ENCODE data around the gene STK38. TPM values are rescaled to one million over a fixed set of nuclear protein-coding genes. Genes with fewer than 3 reads are reported as not detected.
"Not testable (repeated sequence)": the region's sequence is repeated elsewhere in the genome, so short reads cannot be mapped to it uniquely, and the experiment has no call there.

Gene STK38
- total RNA-seq, 1 experiment from 2014 or later = 22.2 TPM

- DNase-seq (ENCODE audit: low read depth) = no peak
Measured at GRCh38 chr6:36487698-36488097, 59.6 kb downstream of the STK38 start.

- DNase-seq (ENCODE audit: low read depth) = no peak
Measured at GRCh38 chr6:36484736-36485135, 62.5 kb downstream of the STK38 start.

- DNase-seq (ENCODE audit: low read depth) = not testable (repeated sequence)
Measured at GRCh38 chr6:36483326-36483725, 64.0 kb downstream of the STK38 start.

GRCh38 chr6:36479256-36479655, 68.0 kb downstream of the STK38 start:
- DNase-seq (ENCODE audit: low read depth) = no peak

GRCh38 chr6:36478051-36478526, 69.2 kb downstream of the STK38 start:
- no peak for DNase-seq (ENCODE audit: low read depth)

GRCh38 chr6:36469946-36470345, 77.3 kb downstream of the STK38 start:
- no peak for DNase-seq (ENCODE audit: low read depth)

DNA sequence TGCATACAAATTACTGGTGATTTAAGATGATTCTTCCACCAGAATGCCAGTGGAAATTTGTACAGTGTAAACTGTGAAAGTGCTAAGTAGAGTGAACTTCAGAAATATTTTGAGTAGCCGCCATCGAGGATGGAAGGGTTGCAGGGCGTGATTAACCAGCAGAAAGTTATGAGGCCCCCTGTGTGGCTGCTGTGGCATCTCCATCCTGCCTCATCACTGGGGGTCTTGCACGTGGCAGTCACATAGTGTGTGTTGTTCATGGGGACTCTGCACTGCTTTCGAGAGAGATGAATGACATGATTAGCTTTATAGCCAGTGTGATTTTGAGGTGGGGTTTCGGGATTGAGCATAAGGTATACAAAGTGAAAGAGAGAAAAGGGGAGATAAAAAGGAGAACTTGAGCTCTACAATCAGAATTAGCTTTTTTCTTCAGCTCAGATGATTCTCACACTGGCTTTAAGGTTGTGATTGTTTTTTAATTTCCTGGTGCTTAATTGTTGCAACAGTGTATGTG, 78.1 kb downstream of the STK38 start:
- DNase-seq (ENCODE audit: low read depth) = no peak

- no peak for DNase-seq (ENCODE audit: low read depth)
Measured at GRCh38 chr6:36467625-36468024, 79.7 kb downstream of the STK38 start.

DNA sequence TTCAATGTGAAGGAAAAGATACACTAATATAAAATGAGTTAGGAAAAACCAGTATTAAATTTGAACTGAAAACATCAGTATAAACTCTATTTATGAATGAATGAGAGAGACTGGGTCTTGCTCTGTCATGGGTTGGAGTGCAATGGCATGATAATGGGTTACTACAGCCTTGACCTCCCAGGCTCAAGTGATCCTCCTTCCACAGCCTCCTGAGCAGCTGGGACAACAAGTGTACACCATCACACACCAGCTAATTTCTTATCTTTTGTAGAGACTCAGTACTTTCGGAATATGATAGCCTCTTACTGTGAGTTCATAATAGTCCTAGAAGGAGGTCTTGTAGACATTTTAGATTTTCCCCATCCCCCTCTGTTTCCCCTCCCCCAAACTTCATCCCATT, 83.0 kb downstream of the STK38 start:
- no peak for DNase-seq (ENCODE audit: low read depth)

DNA sequence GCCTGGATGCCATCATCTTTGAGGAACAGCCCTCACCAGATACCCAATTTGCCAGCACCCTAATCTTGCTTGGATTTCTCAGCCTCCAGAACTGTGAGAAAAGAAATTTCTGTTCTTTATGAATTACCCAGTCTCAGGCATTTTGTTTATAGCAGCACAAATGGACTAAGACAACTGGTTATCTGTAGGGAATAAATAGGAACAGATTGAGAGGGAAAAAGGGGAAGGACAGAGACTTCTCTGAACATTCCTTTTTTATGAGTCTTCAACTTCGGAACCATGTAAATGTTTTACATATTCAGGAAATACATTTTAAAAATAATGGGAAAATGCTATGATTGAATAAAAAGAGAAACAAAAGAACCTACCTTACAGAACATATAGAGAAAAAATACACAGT, 83.6 kb downstream of the STK38 start:
- no peak for DNase-seq (ENCODE audit: low read depth)

GRCh38 chr6:36461646-36462045, 85.6 kb downstream of the STK38 start:
- DNase-seq (ENCODE audit: low read depth) = no peak

- DNase-seq (ENCODE audit: low read depth) = no peak
Measured at GRCh38 chr6:36460916-36461315, 86.4 kb downstream of the STK38 start.

GRCh38 chr6:36459501-36459900, 87.8 kb downstream of the STK38 start:
- DNase-seq (ENCODE audit: low read depth) = no peak

GRCh38 chr6:36455486-36456027, 91.7 kb downstream of the STK38 start:
- DNase-seq (ENCODE audit: low read depth) = no peak

GRCh38 chr6:36452897-36453296, 94.4 kb downstream of the STK38 start:
- not testable (repeated sequence) for DNase-seq (ENCODE audit: low read depth)

GRCh38 chr6:36449173-36449572, 98.1 kb downstream of the STK38 start:
- DNase-seq (ENCODE audit: low read depth) = not testable (repeated sequence)

DNA sequence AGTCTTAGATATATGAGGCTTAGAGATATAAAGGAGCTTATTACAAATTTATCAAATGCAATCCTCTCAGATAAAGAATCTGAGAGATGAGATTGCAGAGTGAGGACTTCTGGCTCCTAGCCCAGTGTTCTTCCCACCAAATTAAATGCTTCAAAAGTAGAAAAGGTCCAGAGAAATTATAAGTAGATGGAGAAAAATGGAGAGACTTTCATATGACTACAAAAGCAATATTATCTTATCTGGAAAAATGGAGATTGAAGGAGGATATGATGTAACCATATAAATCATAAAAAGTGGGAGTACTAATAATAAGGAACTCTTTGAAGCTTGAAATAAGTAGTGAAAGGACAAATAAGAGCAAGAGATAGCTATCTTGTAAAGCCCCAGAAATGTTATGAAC, 101.7 kb downstream of the STK38 start:
- no peak for DNase-seq (ENCODE audit: low read depth)

GRCh38 chr6:36444470-36444869, 102.8 kb downstream of the STK38 start:
- DNase-seq (ENCODE audit: low read depth) = no peak

Other genes starting within 250 kb of the STK38 start
- gene BNIP5, start 210.6 kb downstream of the STK38 start, total RNA-seq (2014; rRNA removed; shearing (Covaris generic)) = not detected in 2 replicates
- 0.69 and 0.83 TPM in 2 replicates for gene ETV7, start 159.8 kb downstream of the STK38 start, total RNA-seq (2014; rRNA removed; shearing (Covaris generic))
- gene PXT1, start 104.6 kb downstream of the STK38 start, total RNA-seq (2014; rRNA removed; shearing (Covaris generic)) = 0.03 TPM in 1 of 2 replicates, not detected in the other
- gene KCTD20, start 104.5 kb downstream of the STK38 start, total RNA-seq (2014; rRNA removed; shearing (Covaris generic)) = 93.1 and 107 TPM in 2 replicates
- 259 and 472 TPM in 2 replicates for gene SRSF3, start 46.9 kb upstream of the STK38 start, total RNA-seq (2014; rRNA removed; shearing (Covaris generic))
- gene CDKN1A, start 131.2 kb upstream of the STK38 start, total RNA-seq (2014; rRNA removed; shearing (Covaris generic)) = 38.4 and 48.8 TPM in 2 replicates
- under 0.01 and 0.65 TPM in 2 replicates for gene RAB44, start 150.3 kb upstream of the STK38 start, total RNA-seq (2014; rRNA removed; shearing (Covaris generic))